ENCODE data around the gene PID1. TPM values are rescaled to one million over a fixed set of nuclear protein-coding genes. Genes with fewer than 3 reads are reported as not detected.

The PID1 gene
- total RNA-seq, 1 experiment from 2014 or later, result not detected

DNA sequence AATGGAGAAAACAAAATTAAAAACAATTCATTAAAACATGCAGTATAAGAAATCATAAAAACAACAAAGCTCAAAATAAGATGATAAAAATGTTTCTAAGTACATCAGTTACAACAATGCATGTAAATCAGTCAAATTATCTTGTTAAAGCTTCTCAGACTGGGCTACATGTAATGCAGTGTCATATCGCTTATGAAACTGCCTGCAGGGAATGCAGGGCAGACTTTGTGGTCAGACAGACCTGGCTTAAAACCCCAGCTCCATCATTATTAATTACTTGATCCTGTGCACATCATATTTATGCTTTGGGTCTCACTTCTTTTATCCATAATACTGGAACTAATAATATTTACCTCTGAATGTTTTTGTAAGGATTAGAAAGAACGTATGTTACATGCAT is 74.6 kb downstream of the PID1 start:
- Histone ChIP-seq H3K27me3 (ENCODE audit: insufficient read depth, low read depth) (0 out of 2 replicates have a peak, but pooled peaks cover 7% of the 10 kb centered on the region), H3K4me3 (no peak overlapping the region), H2AFZ (no peak overlapping the region), H4K20me1 (ENCODE audit: insufficient read depth) (no peaks in the 10 kb centered on the region), H3K9me3 (ENCODE audit: insufficient read depth, low read depth) (no peaks in the 10 kb centered on the region), H3K36me3 (ENCODE audit: low read depth) (no peaks in the 10 kb centered on the region), H3K9me2 (ENCODE audit: insufficient read depth) (no peaks in the 10 kb centered on the region), H3K79me2 (ENCODE audit: low read depth) (no peaks in the 10 kb centered on the region), H3K4me2 (no peak overlapping the region), H3K27ac (no peak overlapping the region), H3K4me1 (replicated peaks; ENCODE audit: insufficient read depth) (no peaks in the 10 kb centered on the region), H3F3A (ENCODE audit: insufficient read depth, low read depth) (no peaks in the 10 kb centered on the region)
- no peak for DNase-seq
- CTCF ChIA-PET, result interaction anchor here (0.5 kb wide), 1 partner anchor 77 kb away, joined by 4 read pairs; no protein-coding TSS in a partner anchor
- POLR2A ChIA-PET (ENCODE audit: unreplicated experiment), result no interaction called here
- no TSS peak for BruUV-seq (replicated peaks)
- no peak for TF ChIP-seq EZH2 (IDR thresholded peaks at IDR 0.05; ENCODE audit: low read depth)
- TF ChIP-seq, protein P1, sequence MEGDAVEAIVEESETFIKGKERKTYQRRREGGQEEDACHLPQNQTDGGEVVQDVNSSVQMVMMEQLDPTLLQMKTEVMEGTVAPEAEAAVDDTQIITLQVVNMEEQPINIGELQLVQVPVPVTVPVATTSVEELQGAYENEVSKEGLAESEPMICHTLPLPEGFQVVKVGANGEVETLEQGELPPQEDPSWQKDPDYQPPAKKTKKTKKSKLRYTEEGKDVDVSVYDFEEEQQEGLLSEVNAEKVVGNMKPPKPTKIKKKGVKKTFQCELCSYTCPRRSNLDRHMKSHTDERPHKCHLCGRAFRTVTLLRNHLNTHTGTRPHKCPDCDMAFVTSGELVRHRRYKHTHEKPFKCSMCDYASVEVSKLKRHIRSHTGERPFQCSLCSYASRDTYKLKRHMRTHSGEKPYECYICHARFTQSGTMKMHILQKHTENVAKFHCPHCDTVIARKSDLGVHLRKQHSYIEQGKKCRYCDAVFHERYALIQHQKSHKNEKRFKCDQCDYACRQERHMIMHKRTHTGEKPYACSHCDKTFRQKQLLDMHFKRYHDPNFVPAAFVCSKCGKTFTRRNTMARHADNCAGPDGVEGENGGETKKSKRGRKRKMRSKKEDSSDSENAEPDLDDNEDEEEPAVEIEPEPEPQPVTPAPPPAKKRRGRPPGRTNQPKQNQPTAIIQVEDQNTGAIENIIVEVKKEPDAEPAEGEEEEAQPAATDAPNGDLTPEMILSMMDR (conservative IDR thresholded peaks at IDR 0.05), result no peak
- intact Hi-C loops (cut with micrococcal nuclease; ENCODE audit: unreplicated experiment), result no loop called here

DNA sequence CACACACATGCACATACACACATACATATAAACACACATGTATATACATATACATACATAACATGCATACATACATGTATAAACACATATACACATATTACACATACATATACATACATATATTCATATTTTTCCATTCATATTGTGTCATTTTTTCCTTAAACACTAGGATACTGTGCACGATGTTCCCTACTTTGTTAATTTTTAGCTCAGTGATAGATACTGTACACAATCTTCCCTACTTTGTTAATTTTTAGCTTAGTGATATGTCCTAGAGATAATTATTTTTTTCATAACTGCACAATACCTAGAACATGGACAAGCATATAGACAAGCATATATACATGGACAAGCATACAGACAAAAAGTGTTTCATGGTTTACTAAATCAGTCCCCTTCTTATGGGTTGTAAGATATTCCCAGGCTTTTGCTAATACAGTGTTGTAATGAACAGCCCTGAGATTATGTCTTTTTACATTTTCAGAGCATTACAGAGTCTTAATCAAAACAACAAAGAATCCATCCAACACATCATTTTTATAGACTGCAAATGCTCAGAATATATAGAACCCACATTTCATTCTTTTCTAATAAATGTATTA is 75.6 kb downstream of the PID1 start:
- Histone ChIP-seq H3F3A (ENCODE audit: insufficient read depth, low read depth) (no peaks in the 10 kb centered on the region), H3K79me2 (ENCODE audit: low read depth) (no peaks in the 10 kb centered on the region), H3K4me3 (no peak overlapping the region), H3K4me1 (replicated peaks; ENCODE audit: insufficient read depth) (no peaks in the 10 kb centered on the region), H3K9me3 (ENCODE audit: insufficient read depth, low read depth) (no peaks in the 10 kb centered on the region), H3K27me3 (ENCODE audit: insufficient read depth, low read depth) (0 out of 2 replicates have a peak, but pooled peaks cover 7% of the 10 kb centered on the region), H3K36me3 (ENCODE audit: low read depth) (no peaks in the 10 kb centered on the region), H3K27ac (no peak overlapping the region), H2AFZ (no peak overlapping the region), H3K4me2 (no peak overlapping the region), H3K9me2 (ENCODE audit: insufficient read depth) (no peaks in the 10 kb centered on the region), H4K20me1 (ENCODE audit: insufficient read depth) (no peaks in the 10 kb centered on the region)
- intact Hi-C loops (cut with micrococcal nuclease; ENCODE audit: unreplicated experiment), result no loop called here
- no peak for TF ChIP-seq EZH2 (IDR thresholded peaks at IDR 0.05; ENCODE audit: low read depth)
- TF ChIP-seq, protein P1 (conservative IDR thresholded peaks at IDR 0.05), result no peak
- CTCF ChIA-PET, result no interaction called here
- no peak for DNase-seq
- BruUV-seq (replicated peaks), result no TSS peak
- POLR2A ChIA-PET (ENCODE audit: unreplicated experiment), result no interaction called here

DNA sequence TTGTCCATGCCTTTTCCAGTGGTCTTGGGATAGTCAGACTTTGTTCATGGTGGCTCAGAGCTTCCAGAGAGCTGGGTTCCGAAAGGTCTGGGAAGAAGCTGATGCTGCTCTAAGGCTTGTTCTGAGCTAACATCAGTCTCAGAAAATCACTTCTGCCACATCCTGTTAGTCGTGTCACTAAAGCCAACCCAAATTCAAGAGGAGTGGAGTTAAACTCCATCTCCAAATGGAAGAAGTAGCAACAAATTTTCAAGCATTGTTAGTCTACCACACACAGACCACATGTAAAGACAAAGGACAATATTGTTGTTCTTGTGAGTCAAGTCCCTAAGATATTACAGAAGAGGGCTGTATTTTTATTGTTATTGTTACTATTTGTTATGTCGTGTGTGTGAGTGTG is 77.8 kb downstream of the PID1 start:
- Histone ChIP-seq H3K9me3 (ENCODE audit: insufficient read depth, low read depth) (no peaks in the 10 kb centered on the region), H3K27ac (no peak overlapping the region), H4K20me1 (ENCODE audit: insufficient read depth) (no peaks in the 10 kb centered on the region), H3K4me1 (replicated peaks; ENCODE audit: insufficient read depth) (no peaks in the 10 kb centered on the region), H3K4me3 (no peak overlapping the region), H3K4me2 (no peak overlapping the region), H3F3A (ENCODE audit: insufficient read depth, low read depth) (no peaks in the 10 kb centered on the region), H3K36me3 (ENCODE audit: low read depth) (no peaks in the 10 kb centered on the region), H2AFZ (no peak overlapping the region), H3K79me2 (ENCODE audit: low read depth) (no peaks in the 10 kb centered on the region), H3K27me3 (ENCODE audit: insufficient read depth, low read depth) (0 out of 2 replicates have a peak, but pooled peaks cover 7% of the 10 kb centered on the region), H3K9me2 (ENCODE audit: insufficient read depth) (no peaks in the 10 kb centered on the region)
- BruUV-seq (replicated peaks), result no TSS peak
- POLR2A ChIA-PET (ENCODE audit: unreplicated experiment), result no interaction called here
- intact Hi-C loops (cut with micrococcal nuclease; ENCODE audit: unreplicated experiment), result no loop called here
- CTCF ChIA-PET, result no interaction called here
- TF ChIP-seq, protein P1 (conservative IDR thresholded peaks at IDR 0.05), result no peak
- DNase-seq, result no peak

Measured in PC-9 (cell line).